GM18951 (cell line): ENCODE data around the gene PRUNE2.

Experiments used
- POLR2A ChIP-seq: IDR thresholded peaks from 4 replicates; pipeline ENCODE4 v1.6.1; 2011; ENCODE audit warnings: mild to moderate bottlenecking; ENCODE audit not compliant: insufficient read length, insufficient read depth; ENCODE audit errors: extremely low read depth
- in situ Hi-C: fragments of 300-500 bp; cut with MboI; formaldehyde crosslinking; loops from one replicate; pipeline ENCODE4 v1.12.0; 2022; ENCODE audit warnings: low sequenced_read_pairs, mixed read lengths, inconsistent platforms; ENCODE audit not compliant: unreplicated experiment

The PRUNE2 gene

GRCh38 chr9:76665458-76665857, 240.5 kb downstream of the PRUNE2 start:
- no peak for TF ChIP-seq POLR2A
- in situ Hi-C loops, result no loop called here

GRCh38 chr9:76664120-76664519, 241.8 kb downstream of the PRUNE2 start:
- no peak for TF ChIP-seq POLR2A

GRCh38 chr9:76662476-76663281, 243.2 kb downstream of the PRUNE2 start:
- TF ChIP-seq POLR2A, result no peak
- in situ Hi-C loops, result no loop called here

More at GRCh38 chr9:76664120-76664519, 241.8 kb downstream of the PRUNE2 start:
- in situ Hi-C loops, result no loop called here

GRCh38 chr9:76658510-76659231, 247.2 kb downstream of the PRUNE2 start:
- TF ChIP-seq POLR2A, result no peak
- in situ Hi-C loops, result no loop called here

GRCh38 chr9:76657265-76657664, 248.6 kb downstream of the PRUNE2 start:
- in situ Hi-C loops, result no loop called here
- TF ChIP-seq POLR2A, result no peak

- no peak for TF ChIP-seq POLR2A
- in situ Hi-C loops, result no loop called here
Observed at GRCh38 chr9:76655971-76656370, 249.9 kb downstream of the PRUNE2 start.

- no peak for TF ChIP-seq POLR2A
- in situ Hi-C loops, result no loop called here
Observed at GRCh38 chr9:76655121-76655541, 250.8 kb downstream of the PRUNE2 start.

- TF ChIP-seq POLR2A, result no peak
- in situ Hi-C loops, result loop anchor here (5.0 kb wide), 1 partner anchor 197 kb away; the partner anchor contains the start of gene GCNT1
Observed at GRCh38 chr9:76654575-76654974, 251.3 kb downstream of the PRUNE2 start.

- no peak for TF ChIP-seq POLR2A
- in situ Hi-C loops, result loop anchor here (5.0 kb wide), 1 partner anchor 197 kb away; the partner anchor contains the start of gene GCNT1
Observed at GRCh38 chr9:76654051-76654461, 251.9 kb downstream of the PRUNE2 start.

GRCh38 chr9:76652894-76653293, 253.0 kb downstream of the PRUNE2 start:
- TF ChIP-seq POLR2A, result no peak
- in situ Hi-C loops, result loop anchor here (5.0 kb wide), 1 partner anchor 196 kb away; the partner anchor contains the start of gene GCNT1

- in situ Hi-C loops, result loop anchor here (5.0 kb wide), 1 partner anchor 194 kb away; the partner anchor contains the start of gene GCNT1
- no peak for TF ChIP-seq POLR2A
Observed at GRCh38 chr9:76651119-76651705, 254.7 kb downstream of the PRUNE2 start.

- TF ChIP-seq POLR2A, result no peak
- in situ Hi-C loops, result loop anchor here (5.0 kb wide), 1 partner anchor 193 kb away; the partner anchor contains the start of gene GCNT1
Observed at GRCh38 chr9:76650692-76651091, 255.2 kb downstream of the PRUNE2 start.

GRCh38 chr9:76649894-76650293, 256.0 kb downstream of the PRUNE2 start:
- TF ChIP-seq POLR2A, result no peak
- in situ Hi-C loops, result loop anchor here (5.0 kb wide), 1 partner anchor 193 kb away; the partner anchor contains the start of gene GCNT1

GRCh38 chr9:76646249-76646648, 259.7 kb downstream of the PRUNE2 start:
- in situ Hi-C loops, result no loop called here
- TF ChIP-seq POLR2A, result no peak
